Rectal smooth muscle tissue (tissue), 1 donor: Measurements from ENCODE around the gene EARS2.

Experiments
- H3K27ac ChIP-seq: one replicate; pipeline ENCODE4 v1.7.0; 2013; ENCODE audit warnings: low read depth, low read length, inconsistent platforms
- H3K27me3 ChIP-seq: one replicate; pipeline ENCODE4 v1.7.0; 2013; ENCODE audit warnings: low read length; ENCODE audit not compliant: control insufficient read depth, insufficient read depth
- H3K36me3 ChIP-seq: one replicate; pipeline ENCODE4 v1.7.0; 2013; ENCODE audit warnings: low read length; ENCODE audit not compliant: control insufficient read depth, insufficient read depth
- H3K4me1 ChIP-seq: one replicate; pipeline ENCODE4 v1.7.0; 2013; ENCODE audit warnings: low read length; ENCODE audit not compliant: control insufficient read depth, insufficient read depth
- H3K4me3 ChIP-seq: one replicate; pipeline ENCODE4 v1.7.0; 2013; ENCODE audit warnings: low read length
- H3K9ac ChIP-seq: one replicate; pipeline ENCODE4 v1.7.0; 2013; ENCODE audit warnings: low read length

Gene EARS2

GRCh38 chr16:23534868-23535860 lies 22.0 kb downstream of the EARS2 start:
- Histone ChIP-seq H3K4me3 (no peak overlapping the region), H3K27me3 (no peaks in the 10 kb centered on the region), H3K27ac (no peak overlapping the region), H3K4me1 (no peaks in the 10 kb centered on the region), H3K9ac (no peak overlapping the region), H3K36me3 (peaks cover 15% of the 10 kb centered on the region)

- H3K4me1 ChIP-seq: no peaks in the 10 kb centered on the region
- H3K4me3 ChIP-seq: no peak overlapping the region
- peaks cover 21% of the 10 kb centered on the region for H3K36me3 ChIP-seq
- H3K27ac ChIP-seq: no peak overlapping the region
- no peaks in the 10 kb centered on the region for H3K27me3 ChIP-seq
- H3K9ac ChIP-seq: no peak overlapping the region
Observed at GRCh38 chr16:23532448-23532847, 24.7 kb downstream of the EARS2 start.

GRCh38 chr16:23530062-23530461 lies 27.1 kb downstream of the EARS2 start:
- Histone ChIP-seq H3K4me1 (no peaks in the 10 kb centered on the region), H3K4me3 (no peak overlapping the region), H3K36me3 (peaks cover 25% of the 10 kb centered on the region), H3K27me3 (no peaks in the 10 kb centered on the region), H3K9ac (no peak overlapping the region), H3K27ac (no peak overlapping the region)

- Histone ChIP-seq H3K36me3 (peaks cover 17% of the 10 kb centered on the region), H3K27me3 (no peaks in the 10 kb centered on the region), H3K4me3 (no peak overlapping the region), H3K9ac (no peak overlapping the region), H3K27ac (no peak overlapping the region), H3K4me1 (no peaks in the 10 kb centered on the region)
Observed at GRCh38 chr16:23528644-23529310, 28.4 kb downstream of the EARS2 start.

- H3K27ac ChIP-seq: no peak overlapping the region
- peaks cover 16% of the 10 kb centered on the region for H3K36me3 ChIP-seq
- no peak overlapping the region for H3K9ac ChIP-seq
- H3K4me3 ChIP-seq: no peak overlapping the region
- H3K4me1 ChIP-seq: no peaks in the 10 kb centered on the region
- H3K27me3 ChIP-seq: no peaks in the 10 kb centered on the region
Observed at GRCh38 chr16:23527961-23528643, 29.0 kb downstream of the EARS2 start.

- Histone ChIP-seq H3K9ac (no peak overlapping the region), H3K4me3 (no peak overlapping the region), H3K36me3 (peaks cover 21% of the 10 kb centered on the region), H3K27me3 (no peaks in the 10 kb centered on the region), H3K27ac (no peak overlapping the region), H3K4me1 (no peaks in the 10 kb centered on the region)
Observed at GRCh38 chr16:23524886-23525285, 32.3 kb downstream of the EARS2 start.

- no peak overlapping the region for H3K9ac ChIP-seq
- no peaks in the 10 kb centered on the region for H3K4me1 ChIP-seq
- no peak overlapping the region for H3K4me3 ChIP-seq
- no peaks in the 10 kb centered on the region for H3K27me3 ChIP-seq
- H3K27ac ChIP-seq: no peak overlapping the region
- peaks cover 21% of the 10 kb centered on the region for H3K36me3 ChIP-seq
Observed at GRCh38 chr16:23523876-23524385, 33.2 kb downstream of the EARS2 start.

- H3K4me1 ChIP-seq: no peaks in the 10 kb centered on the region
- H3K36me3 ChIP-seq: peaks cover 17% of the 10 kb centered on the region
- H3K4me3 ChIP-seq: no peak overlapping the region
- no peak overlapping the region for H3K9ac ChIP-seq
- no peaks in the 10 kb centered on the region for H3K27me3 ChIP-seq
- H3K27ac ChIP-seq: no peak overlapping the region
Observed at GRCh38 chr16:23523321-23523720, 33.8 kb downstream of the EARS2 start.

GRCh38 chr16:23521965-23522364 lies 35.2 kb downstream of the EARS2 start:
- no peak overlapping the region for H3K27ac ChIP-seq
- H3K4me1 ChIP-seq: no peaks in the 10 kb centered on the region
- H3K4me3 ChIP-seq: no peak overlapping the region
- H3K27me3 ChIP-seq: no peaks in the 10 kb centered on the region
- H3K36me3 ChIP-seq: peaks cover 15% of the 10 kb centered on the region
- no peak overlapping the region for H3K9ac ChIP-seq

- H3K9ac ChIP-seq: no peak overlapping the region
Observed at GRCh38 chr16:23521037-23521743, 36.0 kb downstream of the EARS2 start.

GRCh38 chr16:23520500-23520899 lies 36.6 kb downstream of the EARS2 start:
- Histone ChIP-seq H3K27ac (no peak overlapping the region), H3K27me3 (no peaks in the 10 kb centered on the region), H3K4me1 (no peaks in the 10 kb centered on the region), H3K4me3 (no peak overlapping the region), H3K9ac (no peak overlapping the region), H3K36me3 (peaks cover 15% of the 10 kb centered on the region)

More at GRCh38 chr16:23521037-23521743, 36.0 kb downstream of the EARS2 start:
- Histone ChIP-seq H3K4me3 (no peak overlapping the region), H3K27me3 (no peaks in the 10 kb centered on the region), H3K27ac (no peak overlapping the region), H3K4me1 (no peaks in the 10 kb centered on the region), H3K36me3 (peaks cover 15% of the 10 kb centered on the region)
